SK-N-MC (cell line): Measurements from ENCODE around the gene LAG3.

Experiments used
- EZH2 ChIP-seq: fragments of 200-600 bp; sonication (generic); IDR thresholded peaks from one replicate; pipeline ENCODE4 v1.6.1; 2017; ENCODE audit warnings: antibody characterized with exemption
- FOXP2 ChIP-seq: optimal IDR thresholded peaks from 2 replicates; pipeline ENCODE3; 2011; ENCODE audit warnings: mild to moderate bottlenecking, moderate library complexity; ENCODE audit not compliant: insufficient read depth; ENCODE audit errors: extremely low read length, control extremely low read depth
- POLR2AphosphoS5 ChIP-seq: IDR thresholded peaks from 2 replicates; pipeline ENCODE4 v1.6.1; 2012; ENCODE audit warnings: mild to moderate bottlenecking, low read depth, low read length, borderline replicate concordance

DNA sequence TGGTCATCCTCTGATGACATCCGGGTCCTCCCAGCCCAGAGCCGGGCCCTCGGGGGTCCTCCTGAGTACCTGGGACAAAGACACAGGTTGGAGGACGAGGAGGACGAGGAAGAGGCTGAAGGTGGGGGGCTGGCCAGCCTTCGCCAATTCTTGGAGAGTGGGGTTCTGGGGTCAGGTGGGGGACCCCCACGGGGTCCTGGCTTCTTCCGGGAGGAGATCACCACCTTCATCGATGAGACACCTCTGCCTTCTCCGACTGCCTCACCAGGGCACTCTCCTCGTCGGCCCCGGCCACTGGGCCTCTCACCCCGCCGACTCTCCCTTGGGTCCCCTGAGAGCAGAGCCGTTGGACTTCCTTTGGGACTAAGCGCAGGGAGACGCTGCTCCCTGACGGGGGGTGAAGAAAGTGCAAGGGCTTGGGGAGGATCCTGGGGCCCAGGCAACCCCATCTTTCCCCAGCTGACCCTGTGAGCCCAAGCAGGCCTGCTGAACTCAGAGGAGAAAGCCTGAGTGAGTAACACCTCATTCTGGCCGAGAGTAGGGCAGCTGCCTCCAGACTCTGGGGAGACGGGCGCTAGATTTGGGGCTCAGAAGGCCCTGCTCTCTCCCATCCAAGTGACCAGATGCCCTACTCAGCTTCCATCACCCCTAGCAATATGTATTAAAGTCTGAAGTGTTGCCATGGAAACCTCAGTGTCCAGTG is 54.6 kb downstream of the LAG3 start:
- TF ChIP-seq POLR2AphosphoS5, result no peak
- TF ChIP-seq EZH2, result no peak
- TF ChIP-seq FOXP2, result no peak
